ENCODE measurements around the gene ZNF107.
"Not testable (repeated sequence)": the region's sequence is repeated elsewhere in the genome, so short reads cannot be mapped to it uniquely, and the experiment has no call there.

The ZNF107 gene

GRCh38 chr7:64729089-64729848 is 63.3 kb downstream of the ZNF107 start:
- H3K27ac ChIP-seq = no peak overlapping the region
- no peak overlapping the region for H3K4me3 ChIP-seq
- no peak for TF ChIP-seq CTCF (IDR thresholded peaks at IDR 0.05)
- DNase-seq (ENCODE audit: low spot score) = no peak

DNA sequence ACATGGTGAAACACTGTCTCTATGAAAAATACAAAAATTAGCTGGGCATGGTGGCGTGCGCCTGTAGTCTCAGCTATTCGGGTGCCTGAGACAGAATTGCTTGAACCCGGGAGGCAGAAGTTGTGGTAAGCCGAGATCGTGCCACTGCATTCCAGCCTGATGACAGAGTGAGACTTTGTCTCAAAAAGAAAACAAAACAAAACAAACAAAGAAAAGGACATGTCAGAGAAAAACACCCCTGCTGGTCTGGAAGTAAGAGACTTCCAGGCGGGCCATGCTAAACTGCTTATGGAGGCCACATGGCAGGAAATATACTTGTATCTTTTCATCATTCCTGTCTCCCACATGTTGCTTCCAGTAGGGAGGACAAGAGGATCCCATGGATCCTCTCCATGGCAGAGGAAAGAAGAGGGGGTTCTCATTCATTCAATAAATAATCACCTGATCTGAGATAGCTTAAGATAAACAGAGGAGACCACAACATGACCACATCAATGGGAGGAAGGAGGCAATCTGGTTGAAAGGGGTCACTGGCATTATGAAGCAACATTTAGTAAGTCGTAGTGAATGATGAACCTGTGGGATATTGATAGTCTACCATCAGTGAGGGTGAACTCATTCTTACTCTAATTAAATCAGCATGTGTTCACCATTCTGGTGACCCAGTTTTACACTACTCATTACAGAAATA is 67.8 kb downstream of the ZNF107 start:
- DNase-seq (ENCODE audit: low spot score) = no peak
- TF ChIP-seq CTCF (IDR thresholded peaks at IDR 0.05) = no peak
- H3K27ac ChIP-seq = no peak overlapping the region
- no peak overlapping the region for H3K4me3 ChIP-seq

- DNase-seq (ENCODE audit: low spot score) = no peak
- no peak for TF ChIP-seq CTCF (IDR thresholded peaks at IDR 0.05)
- no peak overlapping the region for H3K27ac ChIP-seq
- H3K4me3 ChIP-seq = no peak overlapping the region
These were observed 70.6 kb downstream of the ZNF107 start for GRCh38 chr7:64736575-64736974.

DNA sequence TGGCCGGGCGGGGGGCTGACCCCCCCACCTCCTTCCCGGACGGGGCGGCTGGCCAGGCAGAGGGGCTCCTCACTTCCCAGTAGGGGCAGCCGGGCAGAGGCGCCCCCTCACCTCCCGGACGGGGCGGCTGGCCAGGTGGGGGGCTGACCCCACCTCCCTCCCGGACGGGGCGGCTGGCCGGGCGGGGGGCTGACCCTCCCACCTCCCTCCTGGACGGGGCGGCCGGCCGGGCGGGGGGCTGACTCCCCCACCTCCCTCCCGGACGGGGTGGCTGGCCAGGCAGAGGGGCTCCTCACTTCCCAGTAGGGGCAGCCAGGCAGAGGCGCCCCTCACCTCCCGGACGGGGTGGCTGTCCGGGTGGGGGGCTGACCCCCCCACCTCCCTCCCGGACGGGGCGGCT is 72.5 kb downstream of the ZNF107 start:
- DNase-seq (ENCODE audit: low spot score); H3K4me3 ChIP-seq: not testable (repeated sequence)

DNA sequence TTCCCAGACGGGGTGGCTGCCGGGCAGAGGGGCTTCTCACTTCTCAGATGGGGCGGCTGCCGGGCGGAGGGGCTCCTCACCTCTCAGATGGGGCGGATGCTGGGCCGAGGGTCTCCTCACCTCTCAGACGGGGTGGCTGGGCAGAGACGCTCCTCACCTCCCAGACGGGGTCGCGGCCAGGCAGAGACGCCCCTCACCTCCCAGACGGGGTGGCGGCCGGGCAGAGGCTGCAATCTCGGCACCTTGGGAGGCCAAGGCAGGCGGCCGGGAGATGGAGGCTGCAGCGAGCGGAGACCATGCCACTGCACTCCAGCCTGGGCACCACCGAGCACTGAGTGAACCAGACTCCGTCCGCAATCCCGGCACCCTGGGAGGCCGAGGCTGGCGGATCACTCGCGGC is 73.0 kb downstream of the ZNF107 start:
- H3K4me3 ChIP-seq; DNase-seq (ENCODE audit: low spot score); H3K27ac ChIP-seq: not testable (repeated sequence)

More for the DNA sequence above, 72.5 kb downstream of the ZNF107 start:
- not testable (repeated sequence) for H3K27ac ChIP-seq

- no peak overlapping the region for H3K27ac ChIP-seq
- TF ChIP-seq CTCF (IDR thresholded peaks at IDR 0.05) = no peak
- no peak for DNase-seq (ENCODE audit: low spot score)
- no peak overlapping the region for H3K4me3 ChIP-seq
These were observed 78.7 kb downstream of the ZNF107 start for GRCh38 chr7:64744680-64745079.

DNA sequence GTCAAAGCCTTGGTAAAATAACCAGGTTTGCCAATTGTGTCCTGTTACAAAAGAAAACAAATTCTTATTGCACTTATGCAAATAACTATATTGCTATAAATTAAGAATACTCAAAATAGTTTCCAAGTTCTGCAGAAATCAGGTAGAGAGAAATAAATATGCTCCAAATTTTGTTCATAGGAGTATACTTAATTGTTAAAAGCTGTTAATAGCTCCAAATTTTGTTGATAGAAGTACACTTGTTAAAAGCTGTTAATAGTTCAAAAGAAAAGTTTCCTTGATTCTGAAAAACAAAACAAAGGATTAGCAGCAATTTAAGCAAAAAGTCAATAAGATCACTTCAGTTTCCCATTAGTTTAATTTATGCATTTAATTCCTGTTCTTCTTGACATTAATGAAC is 81.9 kb downstream of the ZNF107 start:
- no peak for TF ChIP-seq CTCF (IDR thresholded peaks at IDR 0.05)

DNA sequence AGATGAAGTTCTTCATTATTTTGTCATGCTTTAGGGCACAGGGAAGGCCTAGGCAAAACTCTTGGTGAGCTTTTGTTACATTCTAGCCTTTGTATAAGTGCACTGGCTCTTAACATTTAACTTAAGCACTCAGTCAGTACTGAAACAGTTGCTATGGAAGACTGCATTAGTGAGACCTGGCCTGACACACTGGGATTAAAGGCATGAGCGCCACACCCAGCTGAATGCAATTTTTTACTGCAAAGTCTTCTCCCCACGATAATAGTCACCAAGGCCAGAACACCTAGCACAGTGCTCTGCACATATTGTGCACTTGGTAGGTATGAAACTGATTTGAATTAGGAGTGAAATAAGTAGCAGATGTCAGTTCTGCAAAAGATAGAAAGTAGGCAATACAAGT is 87.1 kb downstream of the ZNF107 start:
- Histone ChIP-seq H3K4me3 (no peak overlapping the region), H3K27ac (no peak overlapping the region)
- no peak for TF ChIP-seq CTCF (IDR thresholded peaks at IDR 0.05)
- DNase-seq (ENCODE audit: low spot score) = no peak

More for the DNA sequence above, 81.9 kb downstream of the ZNF107 start:
- H3K4me3 ChIP-seq = no peak overlapping the region
- H3K27ac ChIP-seq = no peak overlapping the region
- no peak for DNase-seq (ENCODE audit: low spot score)

All from coronary artery (tissue), 2 donors.